Hematopoietic multipotent progenitor cell treated with erythropoietin and hydrocortisone succinate and interleukin-3 and kit ligand, for 15 days (in vitro differentiated cells): ENCODE measurements around the gene PRCP.

ENCODE experiments used
- DNase-seq: peaks from one replicate; pipeline ENCODE4 v3.0.0-alpha.2; 2015; ENCODE audit warnings: low spot score

The PRCP gene

GRCh38 chr11:82786001-82786400 is 114.2 kb downstream of the PRCP start:
- no peak for DNase-seq

DNA sequence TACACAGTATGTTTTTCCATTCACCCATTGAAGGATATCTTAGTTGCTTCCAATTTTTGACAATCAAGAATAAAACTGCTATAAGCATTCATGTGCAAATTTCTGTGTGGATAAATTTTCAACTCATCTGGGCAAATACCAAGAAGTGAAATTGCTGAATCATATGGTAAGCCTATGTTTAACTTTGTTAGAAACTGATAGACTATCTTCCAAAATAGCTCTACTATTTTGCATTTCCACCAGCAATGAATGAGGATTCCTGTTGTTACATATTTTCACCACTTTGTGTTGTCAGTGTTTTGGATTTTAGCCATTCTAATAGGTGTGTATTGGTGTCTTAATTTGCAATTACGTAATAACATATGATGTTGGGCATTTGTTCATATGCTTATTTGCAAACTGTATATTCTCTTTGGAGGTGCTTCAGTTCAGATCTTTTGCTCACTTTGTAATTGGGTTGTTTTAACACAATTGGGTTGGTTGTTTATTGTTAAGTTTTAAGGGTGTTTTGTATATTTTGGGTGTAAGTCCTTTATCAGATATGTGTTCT is 117.3 kb downstream of the PRCP start:
- no peak for DNase-seq

DNA sequence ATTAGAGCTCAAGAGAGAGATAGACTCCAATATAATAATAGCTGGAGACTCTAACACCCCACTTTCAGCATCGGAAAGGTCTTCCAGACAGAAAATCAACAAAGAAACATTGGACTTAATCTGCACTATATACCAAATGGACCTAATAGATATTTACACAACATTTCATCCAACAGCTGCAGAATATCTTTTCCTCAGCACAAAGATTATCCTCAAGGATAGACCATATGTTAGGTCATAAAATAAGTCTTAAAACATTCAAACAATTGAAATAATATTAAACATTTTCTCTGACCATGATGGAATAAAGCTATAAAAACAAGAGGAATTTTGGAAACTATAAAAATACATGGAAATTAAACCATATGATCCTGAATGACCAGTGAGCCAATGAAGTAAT is 121.5 kb downstream of the PRCP start:
- DNase-seq = no peak

GRCh38 chr11:82776377-82776776 is 123.9 kb downstream of the PRCP start:
- DNase-seq = no peak

DNA sequence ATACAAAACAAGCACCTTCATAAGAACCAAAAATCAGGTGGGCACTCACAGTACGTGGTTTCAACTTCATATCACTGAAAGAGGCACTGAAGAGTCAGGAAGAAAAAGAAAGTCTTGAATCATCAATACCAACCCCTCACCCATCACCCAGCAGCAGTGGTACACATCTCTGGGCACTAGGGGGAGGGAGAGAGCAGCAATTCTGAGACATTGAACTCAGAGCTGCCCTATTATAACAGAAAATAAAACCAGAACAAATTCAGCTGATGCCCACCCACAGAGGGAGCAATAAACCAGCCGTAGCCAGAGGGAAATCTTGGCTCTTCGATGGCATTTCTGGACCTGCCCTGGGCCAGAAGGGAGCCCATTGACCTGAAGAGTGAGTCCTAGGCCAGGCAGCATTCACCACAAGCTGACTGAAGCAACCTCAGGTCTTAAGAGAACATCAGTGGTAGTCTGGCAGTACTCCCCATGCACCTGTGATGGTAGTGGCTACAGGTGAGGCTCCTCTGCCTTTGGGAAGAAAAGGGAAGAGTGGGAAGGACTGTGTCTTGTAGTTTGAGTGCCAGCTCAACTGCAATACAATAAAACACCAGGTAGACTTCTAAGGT is 124.4 kb downstream of the PRCP start:
- DNase-seq = peak; percentile 22

GRCh38 chr11:82775218-82775617 is 125.0 kb downstream of the PRCP start:
- no peak for DNase-seq
